Measurements from ENCODE around the gene C16orf92.

C16orf92 gene

GRCh38 chr16:30065102-30065942 is 42.3 kb downstream of the C16orf92 start, which contains the start of gene ALDOA:
TSS of gene ALDOA (plus strand) at chr16:30065760. CDS start at chr16:30066898, 1,138 bp downstream.
- peak within 1 kb of the TSS; percentile 98 for H3K27ac ChIP-seq
- TF ChIP-seq ZFX (IDR thresholded peaks at IDR 0.05; ENCODE audit: borderline replicate concordance) (no peak), CTCF (IDR thresholded peaks at IDR 0.05) (no peak)

- no peak for TF ChIP-seq ZFX (IDR thresholded peaks at IDR 0.05; ENCODE audit: borderline replicate concordance)
- no peak for TF ChIP-seq CTCF (IDR thresholded peaks at IDR 0.05)
- H3K27ac ChIP-seq, result peak overlapping the region; percentile 98
These were observed 43.2 kb downstream of the C16orf92 start for GRCh38 chr16:30065943-30066760.

GRCh38 chr16:30066761-30067583 is 44.0 kb downstream of the C16orf92 start:
- no peak for TF ChIP-seq CTCF (IDR thresholded peaks at IDR 0.05)
- peak overlapping the region; percentile 98 for H3K27ac ChIP-seq

GRCh38 chr16:30067584-30067916 is 44.6 kb downstream of the C16orf92 start:
- TF ChIP-seq CTCF (IDR thresholded peaks at IDR 0.05) (no peak), ZFX (IDR thresholded peaks at IDR 0.05; ENCODE audit: borderline replicate concordance) (no peak)
- peak overlapping the region; percentile 98 for H3K27ac ChIP-seq

- H3K27ac ChIP-seq, result peak overlapping the region; percentile 98
- TF ChIP-seq ZFX (IDR thresholded peaks at IDR 0.05; ENCODE audit: borderline replicate concordance), result no peak
- no peak for TF ChIP-seq CTCF (IDR thresholded peaks at IDR 0.05)
These were observed 45.3 kb downstream of the C16orf92 start for GRCh38 chr16:30068333-30068732.

- H3K27ac ChIP-seq, result peak overlapping the region; percentile 98; the same call in 1 of the 2 replicates
- TF ChIP-seq CTCF (IDR thresholded peaks at IDR 0.05) (peak; percentile 44), ZFX (IDR thresholded peaks at IDR 0.05; ENCODE audit: borderline replicate concordance) (no peak)
These were observed 46.0 kb downstream of the C16orf92 start for GRCh38 chr16:30068750-30069610.
